T-helper 2 cell treated with Interferon-gamma antibody and Interleukin-4, amounts not matched to agents 5 μg/mL and 100 μg/mL, for 36 hours (primary cell): ENCODE measurements around the gene IQCN.

ENCODE experiments used
- DNase-seq: peaks from one replicate; pipeline ENCODE4 v3.0.0; 2021; ENCODE audit warnings: low spot score
- H3K27ac Mint-ChIP-seq: one replicate; pipeline ENCODE4 v1.8.0; 2021; ENCODE audit warnings: mild to moderate bottlenecking, mixed read lengths
- H3K27me3 Mint-ChIP-seq: one replicate; pipeline ENCODE4 v1.8.0; 2021; ENCODE audit warnings: low read depth, mixed read lengths
- H3K36me3 Mint-ChIP-seq: one replicate; pipeline ENCODE4 v1.8.0; 2021; ENCODE audit warnings: low read depth, mixed read lengths
- H3K4me1 Mint-ChIP-seq: one replicate; pipeline ENCODE4 v1.8.0; 2021; ENCODE audit warnings: low read depth, mixed read lengths
- H3K4me3 Mint-ChIP-seq: one replicate; pipeline ENCODE4 v1.8.0; 2022; ENCODE audit warnings: mild to moderate bottlenecking, moderate library complexity, mixed read lengths
- H3K9me3 Mint-ChIP-seq: one replicate; pipeline ENCODE4 v1.8.0; 2021; ENCODE audit warnings: mixed read lengths

Gene IQCN

GRCh38 chr19:18287836-18288772 lies 13.9 kb upstream of the IQCN start:
- Mint-ChIP-seq H3K36me3 (peaks cover 4% of the 10 kb centered on the region), H3K27ac (peak overlapping the region; percentile 89), H3K9me3 (no peaks in the 10 kb centered on the region), H3K27me3 (no peaks in the 10 kb centered on the region), H3K4me1 (peaks cover 45% of the 10 kb centered on the region), H3K4me3 (peak overlapping the region; percentile 36)
- no peak for DNase-seq

GRCh38 chr19:18286973-18287635 lies 12.9 kb upstream of the IQCN start:
- Mint-ChIP-seq H3K27me3 (no peaks in the 10 kb centered on the region), H3K27ac (peak overlapping the region; percentile 85), H3K36me3 (peaks cover 5% of the 10 kb centered on the region), H3K4me3 (no peak overlapping the region), H3K4me1 (peaks cover 51% of the 10 kb centered on the region), H3K9me3 (no peaks in the 10 kb centered on the region)
- no peak for DNase-seq

- H3K4me3 Mint-ChIP-seq = peak overlapping the region; percentile 61
- H3K27ac Mint-ChIP-seq = peak overlapping the region; percentile 78
- H3K36me3 Mint-ChIP-seq = peaks cover 8% of the 10 kb centered on the region
- H3K27me3 Mint-ChIP-seq = peaks cover under 1% of the 10 kb centered on the region
- H3K4me1 Mint-ChIP-seq = peaks cover 40% of the 10 kb centered on the region
- no peaks in the 10 kb centered on the region for H3K9me3 Mint-ChIP-seq
- DNase-seq = peak; percentile 73
Observed at GRCh38 chr19:18284712-18285360, 10.6 kb upstream of the IQCN start.

- peaks cover 41% of the 10 kb centered on the region for H3K4me1 Mint-ChIP-seq
- DNase-seq = no peak
- H3K4me3 Mint-ChIP-seq = no peak overlapping the region
Observed at GRCh38 chr19:18283338-18283737, 9.1 kb upstream of the IQCN start.

GRCh38 chr19:18282788-18283141 lies 8.5 kb upstream of the IQCN start:
- Mint-ChIP-seq H3K36me3 (peaks cover 28% of the 10 kb centered on the region), H3K27ac (peak overlapping the region; percentile 96), H3K4me1 (peaks cover 42% of the 10 kb centered on the region), H3K27me3 (peaks cover 4% of the 10 kb centered on the region), H3K4me3 (peak overlapping the region; percentile 82), H3K9me3 (no peaks in the 10 kb centered on the region)
- DNase-seq = no peak

More at GRCh38 chr19:18283338-18283737, 9.1 kb upstream of the IQCN start:
- Mint-ChIP-seq H3K36me3 (peaks cover 23% of the 10 kb centered on the region), H3K9me3 (no peaks in the 10 kb centered on the region), H3K27me3 (peaks cover 4% of the 10 kb centered on the region), H3K27ac (peak overlapping the region; percentile 96)

DNA sequence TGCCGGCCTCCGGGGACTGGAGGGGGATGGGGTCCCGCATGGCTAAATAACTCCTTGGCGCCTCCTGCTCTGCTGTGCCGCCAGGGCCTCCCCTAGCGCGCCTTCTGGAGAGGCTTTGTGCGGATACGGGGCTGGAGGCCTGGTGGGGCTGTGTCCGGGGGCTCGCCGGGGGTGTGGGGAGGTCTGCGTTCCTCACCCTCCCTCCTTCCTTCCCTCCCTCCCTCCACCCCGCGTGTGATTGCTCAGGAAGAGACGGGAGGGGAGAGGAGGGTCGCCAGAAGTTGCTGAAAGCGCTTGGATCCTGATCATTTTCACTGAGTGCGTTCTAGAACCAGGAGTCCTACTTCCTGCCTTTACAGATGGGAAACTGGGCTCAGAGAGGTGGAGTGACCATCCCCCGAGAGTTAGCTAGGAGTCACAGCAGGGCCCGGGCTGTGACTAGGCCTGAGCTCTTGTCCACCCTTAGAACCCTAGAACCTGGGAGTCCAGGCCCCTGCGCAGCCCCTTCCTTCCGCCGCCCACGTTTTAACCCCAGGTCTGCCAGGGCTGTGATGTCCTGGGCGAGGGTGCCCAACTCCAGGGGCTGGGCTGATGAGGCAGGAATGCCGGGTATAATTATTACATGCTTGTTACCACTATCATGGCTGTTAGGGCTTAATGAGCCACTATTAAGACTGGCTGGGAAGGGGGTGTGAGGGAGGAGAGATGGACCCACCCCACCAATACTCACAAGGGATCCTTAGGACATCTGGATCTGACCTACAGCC lies 8.0 kb upstream of the IQCN start:
- Mint-ChIP-seq H3K4me3 (peak overlapping the region; percentile 82), H3K4me1 (peaks cover 43% of the 10 kb centered on the region), H3K9me3 (no peaks in the 10 kb centered on the region), H3K36me3 (peaks cover 31% of the 10 kb centered on the region), H3K27me3 (peaks cover 4% of the 10 kb centered on the region), H3K27ac (peak overlapping the region; percentile 96)
- peak; percentile 45 for DNase-seq

- peaks cover 31% of the 10 kb centered on the region for H3K36me3 Mint-ChIP-seq
- H3K4me1 Mint-ChIP-seq = peaks cover 34% of the 10 kb centered on the region
- peak within 1 kb of the TSS; percentile 92 for H3K4me3 Mint-ChIP-seq
- peak within 1 kb of the TSS; percentile 96 for H3K27ac Mint-ChIP-seq
- peak; percentile 99 for DNase-seq
- peaks cover 4% of the 10 kb centered on the region for H3K27me3 Mint-ChIP-seq
- no peaks in the 10 kb centered on the region for H3K9me3 Mint-ChIP-seq
Observed at GRCh38 chr19:18281082-18282020, 7.1 kb upstream of the IQCN start, which contains the start of gene JUND. Gene JUND, minus strand, starts transcription at chr19:18281622. Its CDS starts 138 bp downstream, at chr19:18281484.

DNA sequence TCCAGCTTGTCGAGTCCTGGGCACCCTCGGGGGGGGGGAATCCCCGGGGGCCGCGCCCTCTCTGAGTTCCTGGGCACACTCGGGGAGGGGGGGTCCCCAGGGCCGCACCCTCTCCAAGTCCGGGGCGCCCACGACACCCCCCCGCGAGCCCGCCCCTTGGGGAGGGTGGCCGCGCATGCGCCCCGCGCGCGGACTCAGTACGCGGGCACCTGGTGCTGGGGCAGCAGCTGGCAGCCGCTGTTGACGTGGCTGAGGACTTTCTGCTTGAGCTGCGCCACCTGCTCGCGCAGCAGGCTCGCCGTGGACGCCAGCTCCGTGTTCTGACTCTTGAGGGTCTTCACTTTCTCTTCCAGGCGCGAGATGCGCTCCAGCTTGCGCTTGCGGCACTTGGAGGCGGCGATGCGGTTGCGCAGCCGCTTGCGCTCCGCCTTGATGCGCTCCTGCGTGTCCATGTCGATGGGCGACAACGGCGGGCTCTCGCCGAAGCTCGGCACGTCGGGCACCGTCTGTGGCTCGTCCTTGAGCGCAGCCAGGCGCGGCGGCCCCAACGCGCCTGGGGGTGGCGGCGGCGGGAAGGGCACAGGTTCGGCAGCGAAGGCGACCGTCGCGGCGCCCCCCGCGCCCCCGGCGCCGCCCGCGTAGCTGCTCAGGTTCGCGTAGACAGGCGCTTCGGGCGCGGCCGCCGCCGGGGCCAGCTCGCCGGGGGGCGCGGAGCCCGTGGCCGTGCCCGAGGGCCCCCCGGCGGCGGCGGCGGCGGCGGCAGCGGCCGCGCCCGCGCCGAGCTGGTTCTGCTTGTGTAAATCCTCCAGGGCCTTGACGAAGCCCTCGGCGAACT lies 6.2 kb upstream of the IQCN start:
- H3K27me3 Mint-ChIP-seq = peaks cover 4% of the 10 kb centered on the region
- H3K9me3 Mint-ChIP-seq = no peaks in the 10 kb centered on the region
- peak; percentile 80 for DNase-seq
- H3K4me1 Mint-ChIP-seq = peaks cover 33% of the 10 kb centered on the region
- peak overlapping the region; percentile 98 for H3K27ac Mint-ChIP-seq
- H3K4me3 Mint-ChIP-seq = peak overlapping the region; percentile 96
- peaks cover 34% of the 10 kb centered on the region for H3K36me3 Mint-ChIP-seq

GRCh38 chr19:18279516-18280246 lies 5.4 kb upstream of the IQCN start:
- Mint-ChIP-seq H3K27me3 (peaks cover 4% of the 10 kb centered on the region), H3K9me3 (no peaks in the 10 kb centered on the region), H3K36me3 (peaks cover 41% of the 10 kb centered on the region), H3K4me3 (peak overlapping the region; percentile 96), H3K4me1 (peaks cover 27% of the 10 kb centered on the region), H3K27ac (peak overlapping the region; percentile 98)
- peak; percentile 88 for DNase-seq

GRCh38 chr19:18279266-18279515 lies 4.9 kb upstream of the IQCN start:
- Mint-ChIP-seq H3K27ac (peak overlapping the region; percentile 98), H3K4me1 (peaks cover 27% of the 10 kb centered on the region), H3K36me3 (peaks cover 45% of the 10 kb centered on the region), H3K27me3 (peaks cover 4% of the 10 kb centered on the region), H3K9me3 (no peaks in the 10 kb centered on the region), H3K4me3 (peak overlapping the region; percentile 96)
- no peak for DNase-seq

DNA sequence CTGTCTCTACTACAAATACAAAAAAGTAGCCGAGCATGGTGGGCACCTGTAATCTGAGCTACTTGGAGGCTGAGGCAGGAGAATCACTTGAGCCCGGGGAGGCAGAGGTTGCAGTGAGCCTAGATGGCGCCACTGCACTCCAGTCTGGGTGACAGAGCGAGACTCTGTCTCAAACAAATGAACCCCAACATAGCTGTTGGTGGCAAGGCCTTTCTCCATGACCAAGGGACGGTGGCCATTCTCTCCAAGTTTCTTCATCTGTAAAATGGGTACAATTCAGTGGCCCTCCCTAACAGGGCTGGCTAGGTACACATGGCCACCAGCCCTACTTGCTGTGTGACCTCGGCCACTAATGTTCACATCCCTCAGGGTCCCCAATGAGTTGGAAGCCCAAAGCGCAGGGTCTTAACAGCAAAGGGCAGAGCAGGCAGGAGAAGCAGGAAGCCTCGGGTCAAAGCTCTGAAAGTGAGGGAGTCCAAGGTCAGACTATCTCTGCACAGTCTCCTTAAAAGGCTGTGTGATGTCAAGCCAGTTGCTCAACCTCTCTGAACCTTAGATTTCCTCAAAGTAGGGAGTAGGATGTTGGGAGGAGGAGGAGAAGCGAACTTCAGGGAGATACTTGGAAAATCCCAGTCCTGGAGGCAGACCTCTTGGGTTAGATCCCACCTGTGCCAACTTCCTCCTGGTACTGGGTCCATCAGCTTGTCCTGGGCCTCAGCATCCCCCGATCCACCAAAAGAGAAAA lies 4.4 kb upstream of the IQCN start:
- Mint-ChIP-seq H3K4me3 (peak overlapping the region; percentile 96), H3K9me3 (no peaks in the 10 kb centered on the region), H3K27me3 (peaks cover 4% of the 10 kb centered on the region), H3K4me1 (peaks cover 27% of the 10 kb centered on the region), H3K27ac (peak overlapping the region; percentile 98), H3K36me3 (peaks cover 45% of the 10 kb centered on the region)
- peak; percentile 37 for DNase-seq
